Left lung (tissue), 10 donors: Measurements from ENCODE around the gene RANBP9. TPM values are rescaled to one million over a fixed set of nuclear protein-coding genes. Genes with fewer than 3 reads are reported as not detected.

Experiments used
- ATAC-seq: fragments of 200-7000 bp; cut with Tn5 transposase; one replicate; pipeline ENCODE4 v1.9.1; 2020; ENCODE audit warnings: moderate library complexity
- DNase-seq, 4 donors: peaks; one replicate each; pipeline ENCODE4 v3.0.0-alpha.2; 2013 to 2020
- H3K27ac ChIP-seq, 2 donors: fragments of 200-600 bp; sonication (generic) in 1 of 2; one replicate each; pipeline versions ENCODE4 v1.5.0 to v1.8.0; 2020 to 2021
- H3K27me3 ChIP-seq, 2 donors: fragments of 200-600 bp; sonication (generic) in 1 of 2; one replicate each; pipeline versions ENCODE4 v1.5.0 to v1.8.0; 2020 to 2021
- H3K36me3 ChIP-seq, 2 donors: fragments of 200-600 bp; sonication (generic) in 1 of 2; one replicate each; pipeline versions ENCODE4 v1.5.0 to v1.8.0; 2020 to 2021
- H3K4me1 ChIP-seq, 2 donors: fragments of 200-600 bp; one replicate each; pipeline ENCODE4 v1.8.0; 2021
- H3K4me3 ChIP-seq, 2 donors: fragments of 200-600 bp; sonication (generic) in 1 of 2; one replicate each; pipeline versions ENCODE4 v1.5.0 to v1.8.0; 2020 to 2021; ENCODE audit warnings: mild to moderate bottlenecking in 1 of 2
- H3K9me3 ChIP-seq, 2 donors: fragments of 200-600 bp; sonication (generic) in 1 of 2; one replicate each; pipeline versions ENCODE4 v1.5.0 to v1.8.0; 2020 to 2021
- CTCF ChIP-seq, 2 donors: fragments of 200-600 bp; sonication (generic) in 1 of 2; IDR thresholded peaks; one replicate each; pipeline versions ENCODE4 v1.5.0 to v1.8.0; 2021; ENCODE audit warnings: antibody characterized with exemption in 2 of 2
- intact Hi-C, 2 donors: fragments of 100-400 bp; cut with DNase I; formaldehyde crosslinking; loops; one replicate each; pipeline versions ENCODE4 v1.11.2 to v1.14.2; 2022
- polyA plus RNA-seq, 6 donors: library from polyadenylated mRNA; unstranded; fragments of 120-200 nt; gene quantifications; one replicate each; pipeline ENCODE4 v1.2.1, GENCODE V29; 2013; ENCODE audit not compliant: insufficient read length in 6 of 6
- total RNA-seq, 2 donors: library from RNA; stranded (reverse); fragmentation: NEBNext Ultra II Directional; extraction: Animal tissue kit (Norgen Biotek cat#: 25700); gene quantifications; one replicate each; pipeline ENCODE4 v1.2.1, GENCODE V29; 2021
- donor health status: DM: no; HTN: yes; CAD: no.
- donor health status: DM: no; HTN: no; CAD: no.

The RANBP9 gene
- total and polyA plus RNA-seq, 8 donors: 34.9 to 49.4 (median 45.1) TPM

GRCh38 chr6:13633343-13633742, 78.3 kb downstream of the RANBP9 start:
- intact Hi-C loops: no loop called here
- peaks cover 0 to 45% of the 10 kb centered on the region in 2 donors for H3K36me3 ChIP-seq
- H3K27ac ChIP-seq: no peak overlapping the region
- H3K4me3 ChIP-seq: no peak overlapping the region
- ATAC-seq: no peak
- TF ChIP-seq CTCF (IDR thresholded peaks at IDR 0.05): no peak
- no peaks in the 10 kb centered on the region for H3K27me3 ChIP-seq
- no peak for DNase-seq
- H3K9me3 ChIP-seq: no peaks in the 10 kb centered on the region
- H3K4me1 ChIP-seq: peaks cover 0 to 24% of the 10 kb centered on the region in 2 donors

- no peak for TF ChIP-seq CTCF (IDR thresholded peaks at IDR 0.05)
- peaks cover 0 to 5% of the 10 kb centered on the region in 2 donors for H3K4me1 ChIP-seq
- no peak for DNase-seq
- no peak for ATAC-seq
- intact Hi-C loops: no loop called here
- H3K9me3 ChIP-seq: no peaks in the 10 kb centered on the region
- H3K27ac ChIP-seq: no peak overlapping the region
- no peaks in the 10 kb centered on the region for H3K27me3 ChIP-seq
- no peak overlapping the region for H3K4me3 ChIP-seq
- peaks cover 0 to 51% of the 10 kb centered on the region in 2 donors for H3K36me3 ChIP-seq
Measured at GRCh38 chr6:13630499-13630898, 81.1 kb downstream of the RANBP9 start.

GRCh38 chr6:13629459-13630116, 82.0 kb downstream of the RANBP9 start:
- TF ChIP-seq CTCF (IDR thresholded peaks at IDR 0.05): no peak
- H3K4me3 ChIP-seq: no peak overlapping the region
- H3K27me3 ChIP-seq: no peaks in the 10 kb centered on the region
- DNase-seq (no peak), ATAC-seq (peak; percentile 74)
- peaks cover 0 to 5% of the 10 kb centered on the region in 2 donors for H3K4me1 ChIP-seq
- intact Hi-C loops: no loop called here
- no peak overlapping the region for H3K27ac ChIP-seq
- peaks cover 0 to 60% of the 10 kb centered on the region in 2 donors for H3K36me3 ChIP-seq
- no peaks in the 10 kb centered on the region for H3K9me3 ChIP-seq

GRCh38 chr6:13624871-13625288, 86.8 kb downstream of the RANBP9 start:
- ATAC-seq (peak; percentile 41), DNase-seq (no peak)
- Histone ChIP-seq H3K27ac (no peak overlapping the region), H3K4me1 (peaks cover 0 to 9% of the 10 kb centered on the region in 2 donors), H3K9me3 (no peaks in the 10 kb centered on the region), H3K36me3 (peaks cover 0 to 78% of the 10 kb centered on the region in 2 donors), H3K27me3 (no peaks in the 10 kb centered on the region), H3K4me3 (no peak overlapping the region)
- intact Hi-C loops: no loop called here
- peak in 1 of 2 donors; percentile 8 for TF ChIP-seq CTCF (IDR thresholded peaks at IDR 0.05)

DNA sequence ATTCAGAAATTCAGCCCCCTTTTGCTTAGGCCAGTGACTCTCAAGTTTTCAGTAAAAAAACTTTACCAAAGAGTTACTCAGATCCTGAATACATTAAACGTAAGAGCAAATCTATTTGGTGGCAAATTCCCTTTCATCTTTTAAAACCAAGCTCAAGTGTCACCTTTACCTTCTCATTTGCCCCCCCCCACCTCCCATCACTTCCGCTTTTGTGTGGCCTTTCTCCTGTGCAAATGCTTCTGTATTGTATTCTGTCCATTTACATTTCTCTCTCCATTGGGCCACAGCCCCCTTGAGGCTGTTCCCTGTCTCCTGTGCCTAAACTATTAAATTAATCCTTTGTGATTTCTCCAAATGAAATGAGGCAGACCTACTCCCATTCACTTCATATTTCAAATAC, 94.6 kb downstream of the RANBP9 start:
- Histone ChIP-seq H3K27ac (no peak overlapping the region), H3K4me3 (peak overlapping the region in 1 of 2 donors; percentile 97), H3K36me3 (peaks cover 0 to 50% of the 10 kb centered on the region in 2 donors), H3K4me1 (peaks cover 11 to 26% of the 10 kb centered on the region in 2 donors), H3K27me3 (no peaks in the 10 kb centered on the region), H3K9me3 (no peaks in the 10 kb centered on the region)
- intact Hi-C loops: no loop called here
- DNase-seq: no peak
- no peak for TF ChIP-seq CTCF (IDR thresholded peaks at IDR 0.05)
- ATAC-seq: no peak
